H1 (cell line): ENCODE measurements around the gene PEX19. TPM values are rescaled to one million over a fixed set of nuclear protein-coding genes. Genes with fewer than 3 reads are reported as not detected.

Experiments
- CHD7 ChIP-seq: fragments of 300-600 bp; sonication (generic); IDR thresholded peaks from 2 replicates; pipeline ENCODE4 v1.7.1; 2012; ENCODE audit warnings: low read length, moderate library complexity, mild to moderate bottlenecking, inconsistent platforms; ENCODE audit not compliant: insufficient replicate concordance
- CREB1 ChIP-seq: IDR thresholded peaks from 2 replicates; pipeline ENCODE4 v1.6.1; 2012; ENCODE audit warnings: inconsistent platforms
- HDAC2 ChIP-seq, 2 experiments: fragments of 300-600 bp in 1 of 2; sonication (generic) in 1 of 2; IDR thresholded peaks; 2 replicates each; pipeline ENCODE4 v1.6.1; 2011 to 2012; ENCODE audit warnings: low read depth in 2 of 2, low read length in 2 of 2, mild to moderate bottlenecking in 2 of 2, moderate library complexity in 2 of 2, borderline replicate concordance in 1 of 2, inconsistent platforms in 1 of 2
- KDM4A ChIP-seq: IDR thresholded peaks from one replicate; pipeline ENCODE4 v1.7.1; 2012; ENCODE audit warnings: low read depth, mild to moderate bottlenecking, moderate library complexity, low read length, inconsistent platforms; ENCODE audit not compliant: severe bottlenecking
- SIRT6 ChIP-seq: IDR thresholded peaks from one replicate; pipeline ENCODE4 v1.7.1; 2012; ENCODE audit warnings: low read length, inconsistent platforms
- TAF7 ChIP-seq: optimal IDR thresholded peaks from 2 replicates; pipeline ENCODE3; 2011; ENCODE audit warnings: low read depth, mild to moderate bottlenecking, inconsistent platforms, low read length, moderate library complexity, borderline replicate concordance
- USF2 ChIP-seq: IDR thresholded peaks from 2 replicates; pipeline ENCODE4 v1.6.1; 2011; ENCODE audit warnings: low read length, improper control_type of control experiment
- YY1 ChIP-seq: IDR thresholded peaks from 2 replicates; pipeline ENCODE4 v1.6.1; 2011; ENCODE audit warnings: low read depth, mild to moderate bottlenecking, low read length
- polyA plus RNA-seq, 7 experiments: library from polyadenylated mRNA; depleted of rRNA in 3 of 7; stranded (reverse) in 5 of 7; unstranded in 2 of 7; fragments of >200 nt in 5 of 7; fragments of 200-250 nt in 2 of 7; gene quantifications; 1 replicate in 5 of 7; 2 replicates in 1 of 7; 4 replicates in 1 of 7; pipeline versions ENCODE4 v1.2.1 to v1.2.3, GENCODE V29; 2011 to 2013; ENCODE audit warnings: missing spikeins in 2 of 7, mixed read lengths in 2 of 7
- total RNA-seq: library from RNA; stranded (reverse); fragmentation: NEBNext Ultra II Directional; extraction: Animal tissue kit (Norgen Biotek cat#: 25700); gene quantifications from 2 replicates; pipeline ENCODE4 v1.2.1, GENCODE V29; 2021

The PEX19 gene
- total and polyA plus RNA-seq, 2 of the 8 experiments (the other 6 are each of a cell fraction or from before 2014, with no cell fraction given): 50.4 to 80.2 TPM

- TF ChIP-seq CHD7 (no peak), HDAC2 (IDR thresholded peaks at IDR 0.05; ENCODE audit: borderline replicate concordance in 1 of 2, low read depth in 2 of 2, low read length in 2 of 2) (no peak), SIRT6 (no peak), KDM4A (no peak), YY1 (no peak), USF2 (no peak), TAF7 (no peak), CREB1 (no peak)
Measured at GRCh38 chr1:160260406-160261382, 24.2 kb downstream of the PEX19 start (continued).
